GM18508 (cell line): ENCODE results near the gene ZNF107.
"Not testable (repeated sequence)": the region's sequence is repeated elsewhere in the genome, so short reads cannot be mapped to it uniquely, and the experiment has no call there.

Experiments
- ATAC-seq: cut with Tn5 transposase; IDR thresholded peaks from one replicate; pipeline ENCODE4 v1.9.1; 2021; ENCODE audit warnings: moderate number of reproducible peaks; ENCODE audit not compliant: insufficient read depth, unreplicated experiment

The ZNF107 gene

GRCh38 chr7:64642875-64643274 lies 23.1 kb upstream of the ZNF107 start:
- no peak for ATAC-seq

GRCh38 chr7:64643566-64643965 lies 22.4 kb upstream of the ZNF107 start:
- no peak for ATAC-seq

- no peak for ATAC-seq
These were observed 14.7 kb upstream of the ZNF107 start for GRCh38 chr7:64651203-64651602.

GRCh38 chr7:64651632-64652165 lies 14.2 kb upstream of the ZNF107 start:
- no peak for ATAC-seq

GRCh38 chr7:64653721-64654401 lies 12.1 kb upstream of the ZNF107 start:
- ATAC-seq: no peak

- no peak for ATAC-seq
These were observed 11.0 kb upstream of the ZNF107 start for GRCh38 chr7:64654796-64655548.

GRCh38 chr7:64655811-64656210 lies 10.1 kb upstream of the ZNF107 start:
- no peak for ATAC-seq

GRCh38 chr7:64656489-64656888 lies 9.4 kb upstream of the ZNF107 start:
- ATAC-seq: no peak

- not testable (repeated sequence) for ATAC-seq
These were observed 3.8 kb upstream of the ZNF107 start for GRCh38 chr7:64662091-64662490.

- ATAC-seq: no peak
These were observed 724 bp downstream of the ZNF107 start for GRCh38 chr7:64666663-64667050.

- ATAC-seq: no peak
These were observed 1.4 kb downstream of the ZNF107 start for GRCh38 chr7:64667311-64667710.

GRCh38 chr7:64672414-64672813 lies 6.5 kb downstream of the ZNF107 start:
- no peak for ATAC-seq

GRCh38 chr7:64685091-64685490 lies 19.2 kb downstream of the ZNF107 start:
- ATAC-seq: no peak

- no peak for ATAC-seq
These were observed 19.8 kb downstream of the ZNF107 start for GRCh38 chr7:64685741-64686140.

GRCh38 chr7:64686493-64687184 lies 20.7 kb downstream of the ZNF107 start:
- ATAC-seq: no peak

- ATAC-seq: no peak
These were observed 21.3 kb downstream of the ZNF107 start for GRCh38 chr7:64687249-64687648.

- ATAC-seq: no peak
These were observed 23.1 kb downstream of the ZNF107 start for GRCh38 chr7:64688988-64689387.

GRCh38 chr7:64691831-64692230 lies 25.9 kb downstream of the ZNF107 start:
- ATAC-seq: no peak

GRCh38 chr7:64697863-64698262 lies 31.9 kb downstream of the ZNF107 start:
- ATAC-seq: not testable (repeated sequence)

GRCh38 chr7:64706625-64707292 lies 40.8 kb downstream of the ZNF107 start:
- no peak for ATAC-seq
